KMS-11 (cell line): ENCODE results near the gene TSEN2.
"Not testable (repeated sequence)": the region's sequence is repeated elsewhere in the genome, so short reads cannot be mapped to it uniquely, and the experiment has no call there.

Source experiments
- H2AFZ ChIP-seq: fragments of 200-600 bp; sonication (generic); 2 replicates; pipeline ENCODE4 v1.6.1; 2016; ENCODE audit warnings: antibody characterized with exemption, mixed run types, low read depth
- H3K27ac ChIP-seq: fragments of 200-600 bp; sonication (generic); 2 replicates; pipeline ENCODE4 v1.6.1; 2016; ENCODE audit warnings: mild to moderate bottlenecking, mixed run types
- H3K27me3 ChIP-seq: fragments of 200-600 bp; sonication (generic); 2 replicates; pipeline ENCODE4 v1.6.1; 2017; ENCODE audit warnings: mild to moderate bottlenecking, low read depth, mixed run types, moderate library complexity; ENCODE audit not compliant: insufficient read depth
- H3K36me3 ChIP-seq: fragments of 200-600 bp; sonication (generic); 2 replicates; pipeline ENCODE4 v1.6.1; 2017; ENCODE audit warnings: mild to moderate bottlenecking, mixed run types; ENCODE audit not compliant: insufficient read depth
- H3K4me1 ChIP-seq: fragments of 200-600 bp; sonication (generic); 2 replicates; pipeline ENCODE4 v1.6.1; 2016; ENCODE audit warnings: mild to moderate bottlenecking, low read depth, mixed run types; ENCODE audit not compliant: poor library complexity, severe bottlenecking
- H3K4me2 ChIP-seq: fragments of 200-600 bp; sonication (generic); 2 replicates; pipeline ENCODE4 v1.7.0; 2016; ENCODE audit warnings: mild to moderate bottlenecking, mixed run types
- H3K4me3 ChIP-seq: fragments of 200-600 bp; sonication (generic); IDR thresholded peaks from 2 replicates; pipeline ENCODE4 v1.6.1; 2017; ENCODE audit warnings: low read depth, low read length, mixed read lengths; ENCODE audit not compliant: insufficient read depth
- H3K79me2 ChIP-seq: fragments of 200-600 bp; sonication (generic); 2 replicates; pipeline ENCODE4 v1.6.1; 2016; ENCODE audit warnings: low read depth, mixed run types; ENCODE audit not compliant: insufficient read depth
- H3K9ac ChIP-seq: fragments of 200-600 bp; sonication (generic); 2 replicates; pipeline ENCODE4 v1.6.1; 2016; ENCODE audit warnings: mild to moderate bottlenecking, mixed run types
- H4K20me1 ChIP-seq: fragments of 200-600 bp; sonication (generic); 2 replicates; pipeline ENCODE4 v1.6.1; 2016; ENCODE audit warnings: mild to moderate bottlenecking, mixed run types; ENCODE audit not compliant: insufficient read depth
- CTCF ChIP-seq: fragments of 200-600 bp; sonication (generic); conservative IDR thresholded peaks from 2 replicates; pipeline ENCODE4 v1.6.1; 2017; ENCODE audit warnings: low read depth, mild to moderate bottlenecking, antibody characterized with exemption, low read length, moderate library complexity, mixed read lengths

The TSEN2 gene

GRCh38 chr3:12478326-12478725 lies 6.0 kb upstream of the TSEN2 start:
- peaks cover under 1% of the 10 kb centered on the region for H3K4me1 ChIP-seq
- no peaks in the 10 kb centered on the region for H3K79me2 ChIP-seq
- H3K36me3 ChIP-seq, result no peaks in the 10 kb centered on the region
- no peak overlapping the region for H3K4me3 ChIP-seq
- no peak for TF ChIP-seq CTCF
- no peak overlapping the region for H3K4me2 ChIP-seq
- no peak overlapping the region for H3K9ac ChIP-seq
- no peak overlapping the region for H2AFZ ChIP-seq
- no peak overlapping the region for H3K27ac ChIP-seq
- H3K27me3 ChIP-seq, result no peaks in the 10 kb centered on the region
- no peaks in the 10 kb centered on the region for H4K20me1 ChIP-seq

DNA sequence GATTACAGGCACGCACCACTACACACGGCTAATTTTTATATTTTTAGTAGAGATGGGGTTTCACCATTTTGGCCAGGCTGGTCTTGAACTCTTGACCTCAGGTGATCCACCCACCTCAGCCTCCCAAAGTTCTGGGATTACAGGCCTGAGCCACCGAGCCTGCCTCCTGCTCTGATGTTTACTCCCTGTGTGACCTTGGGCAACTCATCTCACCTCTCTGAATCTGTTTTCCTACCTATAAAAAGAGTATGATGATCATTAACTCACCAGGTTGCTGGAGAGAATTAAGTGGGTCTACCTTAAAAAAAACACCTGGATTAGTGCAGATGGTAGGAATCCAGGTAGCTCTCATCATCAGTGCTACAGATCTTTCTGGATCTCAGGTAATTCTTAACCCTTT lies 5.1 kb upstream of the TSEN2 start:
- H4K20me1 ChIP-seq, H3K4me1 ChIP-seq, H3K9ac ChIP-seq, H3K27ac ChIP-seq, H3K36me3 ChIP-seq, H3K4me2 ChIP-seq, H3K27me3 ChIP-seq, H2AFZ ChIP-seq, H3K79me2 ChIP-seq, H3K4me3 ChIP-seq: not testable (repeated sequence)

DNA sequence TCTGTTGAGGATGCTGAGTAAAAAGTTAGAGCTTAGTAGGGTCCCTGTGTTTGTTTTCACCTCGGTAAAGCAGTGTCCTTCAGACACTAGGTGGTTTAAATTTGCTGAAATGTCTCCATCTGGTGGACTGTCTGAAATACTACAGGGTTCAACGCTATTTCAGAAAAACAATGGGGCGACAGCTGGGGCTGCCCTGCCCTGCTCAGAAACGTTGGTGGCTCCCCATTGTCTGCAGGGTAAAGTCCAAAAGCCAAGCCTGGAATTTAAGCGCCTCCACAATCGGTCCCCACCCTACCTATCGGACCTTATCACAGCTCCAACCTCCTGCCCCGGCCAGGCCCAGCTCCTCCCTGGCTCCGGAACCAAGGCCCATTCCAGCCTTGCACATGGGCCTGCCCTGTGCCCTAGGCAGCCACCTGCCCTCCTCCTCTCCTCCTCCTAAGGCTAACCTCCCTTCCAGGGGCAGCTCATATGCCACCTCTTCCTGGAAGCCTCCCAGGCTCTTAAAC lies 4.3 kb upstream of the TSEN2 start:
- H3K4me3 ChIP-seq, result no peak overlapping the region
- peaks cover under 1% of the 10 kb centered on the region; the same call in 1 of the 2 replicates for H3K79me2 ChIP-seq
- peak overlapping the region; percentile 66 for H2AFZ ChIP-seq
- H3K9ac ChIP-seq, result no peak overlapping the region
- TF ChIP-seq CTCF, result peak; percentile 73
- no peaks in the 10 kb centered on the region for H3K27me3 ChIP-seq
- H3K4me1 ChIP-seq, result peaks cover 5% of the 10 kb centered on the region
- no peak overlapping the region for H3K4me2 ChIP-seq
- no peaks in the 10 kb centered on the region for H3K36me3 ChIP-seq
- no peak overlapping the region for H3K27ac ChIP-seq
- H4K20me1 ChIP-seq, result no peaks in the 10 kb centered on the region

DNA sequence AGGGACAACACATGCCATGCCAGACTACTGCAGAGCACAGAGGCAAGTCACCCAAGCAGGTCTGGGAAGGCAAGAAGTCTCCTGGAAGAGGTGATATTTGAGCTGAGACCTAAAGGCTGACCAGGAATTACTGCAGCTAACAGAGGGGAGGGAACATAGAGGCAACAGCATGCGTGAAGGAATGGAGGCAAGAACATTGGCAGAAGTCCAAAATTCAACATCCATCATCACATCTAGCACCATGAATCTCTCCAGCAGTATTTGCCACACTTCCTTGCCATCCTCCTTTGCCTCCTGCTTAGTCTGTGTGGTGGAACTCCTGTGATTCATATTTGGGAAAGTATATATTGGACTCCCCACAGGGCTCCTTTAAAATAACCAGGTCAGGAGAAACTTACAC lies 870 bp upstream of the TSEN2 start:
- H3K27ac ChIP-seq, result peak overlapping the region; percentile 77
- H3K27me3 ChIP-seq, result no peaks in the 10 kb centered on the region
- peaks cover 12% of the 10 kb centered on the region for H3K79me2 ChIP-seq
- H4K20me1 ChIP-seq, result no peaks in the 10 kb centered on the region
- H3K4me1 ChIP-seq, result peaks cover 12% of the 10 kb centered on the region
- no peak for TF ChIP-seq CTCF
- H3K4me2 ChIP-seq, result peak overlapping the region; percentile 64
- no peaks in the 10 kb centered on the region for H3K36me3 ChIP-seq
- peak overlapping the region; percentile 82 for H3K9ac ChIP-seq
- H3K4me3 ChIP-seq, result peak overlapping the region; percentile 54
- peak overlapping the region; percentile 89 for H2AFZ ChIP-seq

DNA sequence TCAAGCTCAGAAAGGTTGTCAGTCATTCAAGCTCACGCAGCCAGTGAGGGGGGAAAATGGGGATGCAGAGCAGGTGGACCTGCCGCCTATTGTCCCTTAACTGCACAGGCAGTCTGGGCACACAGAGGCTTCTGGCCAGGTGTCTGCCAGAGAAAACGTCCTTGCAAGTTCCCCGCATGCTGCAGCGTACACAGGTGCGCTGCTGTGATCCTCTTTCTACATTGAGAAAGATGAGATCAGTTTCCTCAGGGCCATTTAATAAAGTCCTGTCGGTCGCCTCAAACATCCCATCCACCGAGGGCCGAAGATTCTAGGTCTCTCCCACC lies 445 bp upstream of the TSEN2 start:
- H3K27me3 ChIP-seq, result no peaks in the 10 kb centered on the region
- H2AFZ ChIP-seq, result peak overlapping the region; percentile 89
- H4K20me1 ChIP-seq, result no peaks in the 10 kb centered on the region
- peaks cover 12% of the 10 kb centered on the region for H3K4me1 ChIP-seq
- H3K4me2 ChIP-seq, result peak overlapping the region; percentile 64
- H3K4me3 ChIP-seq, result peak overlapping the region; percentile 54
- peak overlapping the region; percentile 82 for H3K9ac ChIP-seq
- peaks cover 12% of the 10 kb centered on the region for H3K79me2 ChIP-seq
- TF ChIP-seq CTCF, result no peak
- H3K36me3 ChIP-seq, result no peaks in the 10 kb centered on the region
- H3K27ac ChIP-seq, result peak overlapping the region; percentile 77
